ENCODE results near the gene MYEF2.

The MYEF2 gene

DNA sequence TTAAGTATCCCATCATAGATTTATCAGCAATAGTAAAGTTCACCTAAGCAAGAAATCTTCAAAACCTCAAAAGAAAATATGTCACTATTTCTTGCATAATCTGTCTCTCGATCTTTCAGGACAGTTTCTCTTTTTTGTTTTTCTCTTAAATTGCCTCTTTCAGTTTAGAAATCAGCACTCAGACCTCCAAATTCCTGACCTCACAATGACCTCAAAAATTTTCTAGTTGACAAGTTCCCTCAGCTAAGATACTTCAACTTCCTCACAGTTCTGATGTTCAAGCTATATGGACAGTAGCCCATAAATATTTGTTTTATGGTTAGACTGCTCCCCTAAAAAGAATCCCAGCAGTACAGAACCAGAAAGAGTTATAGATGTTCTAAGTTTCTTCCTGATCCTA, 33.2 kb downstream of the MYEF2 start:
- DNase-seq, result no peak

- no peak for DNase-seq
Measured at GRCh38 chr15:48143856-48144255, 34.2 kb downstream of the MYEF2 start.

GRCh38 chr15:48132874-48133273, 45.2 kb downstream of the MYEF2 start:
- DNase-seq, result no peak

DNA sequence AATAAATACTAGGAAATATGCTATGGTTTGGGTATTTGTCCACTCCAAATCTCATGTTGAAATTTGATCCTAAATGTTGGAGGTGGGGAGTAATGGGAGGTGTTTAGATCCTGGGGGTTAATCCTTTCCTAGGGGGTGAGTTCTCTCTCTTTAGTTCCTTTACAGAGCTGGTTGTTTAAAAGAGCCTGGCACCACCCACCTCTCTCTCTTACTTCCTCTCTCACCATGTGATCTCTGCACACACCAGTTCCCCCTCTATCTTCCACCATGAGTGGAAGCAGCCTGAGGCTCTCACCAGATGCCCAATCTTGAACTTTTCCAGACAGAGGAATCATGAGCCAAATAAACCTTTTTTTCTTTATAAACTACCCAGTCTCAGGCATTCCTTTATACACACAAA, 46.8 kb downstream of the MYEF2 start:
- DNase-seq, result no peak

DNA sequence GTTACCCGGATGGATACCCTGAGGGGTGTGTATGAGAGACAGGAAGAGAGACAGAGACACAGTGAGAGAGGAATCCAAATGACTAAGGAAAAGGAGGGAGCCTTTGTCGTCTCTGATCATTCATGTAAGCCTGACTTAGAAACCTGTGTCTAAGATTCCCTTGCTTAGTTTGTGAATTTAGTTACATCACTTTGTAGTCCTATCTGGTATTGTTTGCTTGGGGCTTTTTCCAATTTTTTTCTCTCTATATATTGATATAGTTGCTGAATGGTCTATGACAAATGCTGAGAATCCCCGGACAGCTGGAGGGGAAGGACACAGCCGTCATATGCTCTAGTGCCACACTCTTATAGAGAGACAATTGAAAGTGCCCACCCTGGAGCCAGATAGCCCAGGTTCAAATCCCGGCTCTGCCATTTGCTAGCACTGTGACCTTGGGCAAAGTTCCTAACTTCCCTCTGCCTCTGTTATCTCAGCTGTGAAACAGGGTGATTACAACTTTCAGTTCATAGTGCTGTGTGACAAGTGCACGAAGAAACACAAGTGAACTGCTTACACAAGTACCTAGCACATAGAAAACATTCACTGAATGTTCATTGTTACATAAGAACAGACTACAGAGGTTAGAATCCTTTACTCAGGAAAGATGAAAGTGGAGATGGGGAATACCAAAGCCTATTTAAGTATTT, 51.3 kb downstream of the MYEF2 start:
- no peak for DNase-seq

DNA sequence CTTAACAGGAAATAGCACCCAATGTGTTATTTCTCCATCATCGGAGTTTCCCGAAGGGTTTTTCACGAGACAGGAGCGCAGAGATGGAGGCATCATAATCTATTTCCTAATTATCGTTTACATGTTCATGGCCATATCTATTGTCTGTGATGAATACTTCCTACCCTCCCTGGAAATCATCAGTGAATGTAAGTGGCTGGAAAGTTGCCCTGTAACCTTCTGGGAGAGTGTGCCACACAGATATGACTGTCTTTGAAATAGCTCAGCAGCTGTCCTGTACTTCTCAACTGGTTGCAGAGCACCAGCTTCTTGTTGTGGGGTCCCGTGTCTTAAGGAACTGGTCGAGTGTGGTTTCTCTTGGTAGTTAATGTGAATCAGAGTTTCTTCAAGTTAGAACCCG, 56.2 kb downstream of the MYEF2 start:
- DNase-seq, result no peak

GRCh38 chr15:48120745-48121144, 57.4 kb downstream of the MYEF2 start, which contains the start of gene SLC24A5:
SLC24A5 (plus strand) TSS chr15:48120990; CDS start chr15:48121045, 55 bp downstream.
- no peak for DNase-seq

DNA sequence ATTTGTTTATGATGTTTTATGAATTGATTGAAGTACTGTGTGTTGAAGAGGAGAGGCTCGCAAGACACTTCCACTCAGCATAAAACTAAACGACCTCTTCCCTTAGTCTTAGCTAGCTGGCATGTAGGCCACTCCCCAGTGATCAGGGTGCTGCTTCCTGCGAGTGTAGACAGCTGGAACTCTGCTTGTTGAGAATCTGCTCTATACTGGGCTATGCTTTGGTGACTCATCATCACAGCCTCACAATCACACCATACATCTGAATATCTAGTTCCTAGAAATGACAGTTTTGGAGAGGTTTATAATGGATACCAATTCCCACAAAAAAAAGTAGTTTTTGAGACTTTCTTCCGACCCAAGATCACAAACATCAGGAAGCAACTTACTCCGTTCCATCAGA, 58.8 kb downstream of the MYEF2 start:
- no peak for DNase-seq

DNA sequence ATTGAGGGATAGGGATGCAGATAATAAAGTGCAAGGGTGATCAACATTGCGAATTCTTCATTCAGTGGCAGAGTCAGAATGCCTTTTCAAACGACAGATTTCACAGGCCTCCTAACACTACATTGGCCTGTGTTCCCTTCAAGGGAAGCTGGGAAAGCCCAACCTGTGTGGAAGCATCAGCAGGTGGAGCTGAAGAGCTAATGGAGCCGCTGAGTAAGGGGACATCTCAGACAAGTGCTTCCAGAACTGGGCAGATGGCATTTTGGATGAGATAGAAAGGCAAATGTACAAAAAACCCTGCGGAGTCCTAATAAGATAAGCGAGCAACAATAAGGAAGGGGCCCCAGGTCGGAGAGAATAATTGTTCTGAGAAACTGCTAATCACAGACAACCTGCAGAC, 65.9 kb downstream of the MYEF2 start:
- no peak for DNase-seq

- DNase-seq, result no peak
Measured at GRCh38 chr15:48109856-48110531, 68.1 kb downstream of the MYEF2 start.

DNA sequence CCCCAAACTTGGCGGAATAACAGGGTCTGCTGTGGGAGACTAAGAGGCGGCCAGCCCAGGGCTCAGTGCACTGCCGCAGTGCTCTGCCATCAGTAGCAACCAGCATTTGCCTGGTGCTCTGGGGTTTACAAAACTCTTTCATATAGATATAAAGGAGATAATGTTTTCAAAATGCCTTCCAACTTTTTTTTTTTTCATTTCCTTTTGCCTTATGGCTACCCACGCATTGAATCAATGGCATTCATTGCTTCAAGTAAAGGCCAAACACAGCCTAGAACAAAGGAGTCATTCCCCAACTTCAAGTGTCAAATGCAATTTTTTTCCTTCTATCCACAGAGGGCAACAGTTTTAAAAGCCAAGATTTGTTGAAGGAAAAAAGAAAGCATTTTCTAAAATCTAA, 68.9 kb downstream of the MYEF2 start:
- no peak for DNase-seq

DNA sequence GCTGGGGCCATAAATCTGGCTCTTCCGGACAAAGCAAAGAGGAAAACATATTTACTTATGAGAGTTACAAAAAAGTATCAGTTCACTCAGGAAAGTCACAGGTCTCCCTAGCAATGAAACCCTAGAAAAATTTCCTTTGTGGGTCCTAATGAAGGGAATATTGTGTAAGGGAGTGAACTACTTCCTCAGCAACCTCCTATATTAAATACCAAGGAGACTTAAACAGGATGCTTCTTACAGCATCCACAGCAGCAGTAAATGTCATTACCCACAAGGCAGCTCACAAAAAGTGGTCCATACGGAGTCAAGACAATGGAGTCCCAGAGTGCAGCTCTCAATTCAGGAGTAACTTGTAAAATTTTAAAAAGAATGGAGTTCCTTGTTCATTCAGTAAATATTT, 72.2 kb downstream of the MYEF2 start:
- DNase-seq, result no peak

- DNase-seq, result no peak
Measured at GRCh38 chr15:48103647-48104046, 74.4 kb downstream of the MYEF2 start.

- DNase-seq, result no peak
Measured at GRCh38 chr15:48102167-48102566, 75.9 kb downstream of the MYEF2 start.

GRCh38 chr15:48101376-48101961, 76.6 kb downstream of the MYEF2 start:
- no peak for DNase-seq

GRCh38 chr15:48097264-48097663, 80.8 kb downstream of the MYEF2 start:
- DNase-seq, result no peak

- no peak for DNase-seq
Measured at GRCh38 chr15:48096813-48097212, 81.3 kb downstream of the MYEF2 start.

GRCh38 chr15:48096355-48096786, 81.7 kb downstream of the MYEF2 start:
- DNase-seq, result no peak

GRCh38 chr15:48091522-48091921, 86.6 kb downstream of the MYEF2 start:
- DNase-seq, result no peak

DNA sequence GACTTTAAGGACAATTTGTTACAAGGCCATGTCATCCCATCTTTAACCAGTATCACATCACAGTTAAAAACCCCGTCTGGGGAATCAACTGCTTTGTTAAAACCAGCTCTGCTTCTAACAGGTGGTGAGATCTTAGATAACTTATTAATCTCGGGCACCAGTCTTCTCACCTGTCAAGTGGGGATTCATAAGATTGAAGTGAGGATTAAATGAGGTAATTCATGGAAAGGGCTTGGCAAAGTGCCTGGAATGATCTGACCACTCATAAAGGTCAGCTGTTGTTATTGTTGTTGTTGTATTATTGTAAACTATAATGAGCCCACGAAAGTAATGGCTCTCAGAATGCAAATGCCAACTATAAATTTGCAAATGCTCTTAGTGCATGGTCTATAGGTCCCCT, 87.4 kb downstream of the MYEF2 start:
- DNase-seq, result no peak

DNA sequence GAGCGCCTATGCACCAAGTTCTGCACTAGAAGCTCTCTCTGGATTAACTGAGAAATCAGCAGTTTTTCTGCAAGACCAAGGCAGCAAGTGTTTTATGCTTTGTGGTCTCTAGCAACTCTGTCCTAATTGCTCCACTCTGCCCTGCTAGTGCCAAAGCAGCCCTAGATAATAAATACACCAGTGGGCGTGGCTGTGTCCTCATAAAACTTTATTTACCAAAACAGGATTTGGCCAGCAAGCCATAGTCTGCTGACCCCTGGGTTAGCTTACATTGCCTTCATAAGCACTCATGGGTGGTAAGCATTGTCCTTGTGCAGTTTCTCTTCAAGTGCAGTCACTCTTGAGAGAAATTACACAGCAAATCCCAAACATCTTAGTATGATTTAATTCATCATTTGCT, 88.0 kb downstream of the MYEF2 start:
- no peak for DNase-seq

DNA sequence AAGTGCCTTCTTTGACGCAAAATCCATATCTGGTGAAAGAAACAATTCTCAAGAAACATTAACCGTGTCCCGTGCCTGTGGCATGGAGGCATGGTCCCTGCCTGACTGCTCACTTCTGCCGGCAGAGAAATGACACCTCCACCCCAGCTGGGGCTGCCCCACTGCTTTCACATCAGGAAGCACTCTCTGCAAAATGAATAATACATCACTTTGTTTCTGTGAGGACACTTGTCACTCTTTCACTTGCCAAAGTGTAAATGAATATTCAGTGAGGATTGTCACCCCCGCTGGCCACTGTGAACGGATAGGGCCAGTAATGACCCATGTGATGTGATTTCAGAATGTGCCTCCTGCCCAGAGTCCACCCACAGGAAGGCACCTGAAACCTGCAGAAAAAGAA, 88.4 kb downstream of the MYEF2 start:
- DNase-seq, result no peak

GRCh38 chr15:48087844-48088243, 90.3 kb downstream of the MYEF2 start:
- DNase-seq, result no peak

DNA sequence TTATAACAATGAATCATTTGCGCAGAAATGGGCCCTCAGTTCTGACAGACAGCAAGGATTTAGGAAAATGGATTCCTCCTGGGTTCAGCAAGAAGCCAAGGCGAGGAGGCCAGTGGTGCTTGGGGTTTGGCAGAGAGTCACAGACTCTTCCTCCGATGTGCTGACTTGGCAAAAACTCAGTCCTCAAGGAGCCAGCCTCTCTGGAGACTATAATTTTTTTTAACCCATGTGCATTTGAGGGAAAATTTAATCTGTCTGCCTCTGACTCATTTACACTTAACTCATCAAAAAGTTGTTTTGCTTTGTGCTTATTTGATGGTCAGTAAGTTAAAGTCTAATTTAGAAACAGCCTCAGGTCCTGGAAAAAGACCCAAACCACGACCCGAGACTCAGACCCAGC, 91.5 kb downstream of the MYEF2 start:
- no peak for DNase-seq
